ENCODE data around the gene SESN2.
A peak's percentile ranks its signal among the peaks of the same experiment; 100 is the strongest.
"Not testable (repeated sequence)": the region's sequence is repeated elsewhere in the genome, so short reads cannot be mapped to it uniquely, and the experiment has no call there.

The SESN2 gene

GRCh38 chr1:28314547-28314941, 55.2 kb downstream of the SESN2 start:
- no peak for DNase-seq (ENCODE audit: insufficient read length, low spot score)
- no peak for TF ChIP-seq CTCF (IDR thresholded peaks at IDR 0.05; ENCODE audit: insufficient read depth, missing control alignments)

GRCh38 chr1:28317014-28317413, 57.7 kb downstream of the SESN2 start:
- TF ChIP-seq CTCF (IDR thresholded peaks at IDR 0.05; ENCODE audit: insufficient read depth, missing control alignments), result no peak
- FAIRE-seq, result no peak
- DNase-seq (ENCODE audit: insufficient read length, low spot score), result no peak

More at GRCh38 chr1:28314547-28314941, 55.2 kb downstream of the SESN2 start:
- no peak for FAIRE-seq

GRCh38 chr1:28322194-28322593, 62.9 kb downstream of the SESN2 start:
- DNase-seq (ENCODE audit: insufficient read length, low spot score) (no peak), FAIRE-seq (peak; percentile 92)
- no peak for TF ChIP-seq CTCF (IDR thresholded peaks at IDR 0.05; ENCODE audit: insufficient read depth, missing control alignments)

- DNase-seq (ENCODE audit: insufficient read length, low spot score) (no peak), FAIRE-seq (peak; percentile 80)
- no peak for TF ChIP-seq CTCF (IDR thresholded peaks at IDR 0.05; ENCODE audit: insufficient read depth, missing control alignments)
These were observed 64.4 kb downstream of the SESN2 start for GRCh38 chr1:28323720-28324119.

GRCh38 chr1:28326515-28326914, 67.2 kb downstream of the SESN2 start:
- no peak for TF ChIP-seq CTCF (IDR thresholded peaks at IDR 0.05; ENCODE audit: insufficient read depth, missing control alignments)
- no peak for FAIRE-seq
- DNase-seq (ENCODE audit: insufficient read length, low spot score), result no peak

GRCh38 chr1:28326984-28327383, 67.7 kb downstream of the SESN2 start:
- no peak for FAIRE-seq
- TF ChIP-seq CTCF (IDR thresholded peaks at IDR 0.05; ENCODE audit: insufficient read depth, missing control alignments), result no peak

GRCh38 chr1:28327431-28327830, 68.1 kb downstream of the SESN2 start:
- not testable (repeated sequence) for DNase-seq (ENCODE audit: insufficient read length, low spot score); FAIRE-seq

More at GRCh38 chr1:28326984-28327383, 67.7 kb downstream of the SESN2 start:
- no peak for DNase-seq (ENCODE audit: insufficient read length, low spot score)

- TF ChIP-seq CTCF (IDR thresholded peaks at IDR 0.05; ENCODE audit: insufficient read depth, missing control alignments), result no peak
- DNase-seq (ENCODE audit: insufficient read length, low spot score) (no peak), FAIRE-seq (no peak)
These were observed 68.9 kb downstream of the SESN2 start for GRCh38 chr1:28328228-28328648.
